CD4-positive, alpha-beta memory T cell (primary cell): ENCODE results near the gene DIP2B. TPM values are rescaled to one million over a fixed set of nuclear protein-coding genes. Genes with fewer than 3 reads are reported as not detected.

ENCODE experiments used
- CTCF ChIA-PET: fragments of 350-600 bp; sonication (Branson Sonifier 250); formaldehyde crosslinking; loops from one replicate; lab custom pipeline; 2021; ENCODE audit warnings: inconsistent platforms; ENCODE audit not compliant: partially characterized antibody; lab: Charles Lee
- POLR2A ChIA-PET: fragments of 350-600 bp; sonication (Branson Sonifier 250); formaldehyde crosslinking; loops from one replicate; lab custom pipeline; 2021; ENCODE audit not compliant: partially characterized antibody; lab: Charles Lee
- DNase-seq, 5 donors: peaks; one replicate each; pipeline versions ENCODE4 v3.0.0 to v3.0.0-alpha.2; 2020 to 2022; ENCODE audit warnings: mixed read lengths in 1 of 5
- H3K27ac ChIP-seq: one replicate; pipeline ENCODE4 v1.7.0; 2013; ENCODE audit warnings: low read depth, low read length
- H3K27me3 ChIP-seq: 2 replicates; pipeline ENCODE4 v1.7.0; 2013; ENCODE audit warnings: mild to moderate bottlenecking, low read length, moderate library complexity; ENCODE audit not compliant: insufficient read depth
- H3K36me3 ChIP-seq: 2 replicates; pipeline ENCODE4 v1.7.0; 2013; ENCODE audit warnings: mild to moderate bottlenecking, low read length, moderate library complexity; ENCODE audit not compliant: insufficient read depth
- H3K4me1 ChIP-seq: 2 replicates; pipeline ENCODE4 v1.7.0; 2013; ENCODE audit warnings: mild to moderate bottlenecking, low read length, moderate library complexity; ENCODE audit not compliant: insufficient read depth
- H3K4me3 ChIP-seq, 2 donors: one replicate each; pipeline ENCODE4 v1.7.0; 2013; ENCODE audit warnings: low read length in 2 of 2, mild to moderate bottlenecking in 1 of 2
- H3K9me3 ChIP-seq, 2 donors: one replicate each; pipeline ENCODE4 v1.7.0; 2013; ENCODE audit warnings: low read length in 2 of 2, control low read depth in 1 of 2; ENCODE audit not compliant: control insufficient read depth in 1 of 2
- H3K27ac Mint-ChIP-seq, 7 donors: one replicate each; pipeline ENCODE4 v1.8.0; 2020 to 2021; ENCODE audit warnings: mixed read lengths in 7 of 7, mild to moderate bottlenecking in 6 of 7, inconsistent platforms in 3 of 7, moderate library complexity in 3 of 7
- H3K27me3 Mint-ChIP-seq, 2 donors: one replicate each; pipeline ENCODE4 v1.8.0; 2020 to 2021; ENCODE audit warnings: mixed read lengths in 2 of 2
- H3K36me3 Mint-ChIP-seq, 2 donors: one replicate each; pipeline ENCODE4 v1.8.0; 2020 to 2021; ENCODE audit warnings: mixed read lengths in 2 of 2, inconsistent platforms in 1 of 2, mild to moderate bottlenecking in 1 of 2
- H3K4me1 Mint-ChIP-seq, 4 donors: one replicate each; pipeline ENCODE4 v1.8.0; 2020 to 2021; ENCODE audit warnings: mixed read lengths in 4 of 4, mild to moderate bottlenecking in 1 of 4
- H3K4me3 Mint-ChIP-seq, 8 donors: one replicate each; pipeline ENCODE4 v1.8.0; 2020 to 2021; ENCODE audit warnings: mixed read lengths in 8 of 8, mild to moderate bottlenecking in 7 of 8, moderate library complexity in 6 of 8, inconsistent platforms in 3 of 8
- H3K9me3 Mint-ChIP-seq, 8 donors: one replicate each; pipeline ENCODE4 v1.8.0; 2020 to 2021; ENCODE audit warnings: mixed read lengths in 8 of 8, mild to moderate bottlenecking in 5 of 8, inconsistent platforms in 3 of 8, moderate library complexity in 1 of 8
- intact Hi-C: fragments of 100-400 bp; cut with micrococcal nuclease; formaldehyde crosslinking; loops from one replicate; pipeline ENCODE4 v1.15.1; 2023
- polyA plus RNA-seq, 2 donors: library from polyadenylated mRNA; unstranded; fragments of 300-500 nt; fragmentation: Illumina TruSeq; gene quantifications; one replicate each; pipeline ENCODE4 v1.2.3, GENCODE V29; 2021
- total RNA-seq, 2 experiments: library from RNA; stranded (reverse); gene quantifications; one replicate each; pipeline ENCODE4 v1.2.3, GENCODE V29; 2021

Gene DIP2B
- total and polyA plus RNA-seq, 4 experiments from 2014 or later = 3.8 to 29.1 (median 20.0) TPM

DNA sequence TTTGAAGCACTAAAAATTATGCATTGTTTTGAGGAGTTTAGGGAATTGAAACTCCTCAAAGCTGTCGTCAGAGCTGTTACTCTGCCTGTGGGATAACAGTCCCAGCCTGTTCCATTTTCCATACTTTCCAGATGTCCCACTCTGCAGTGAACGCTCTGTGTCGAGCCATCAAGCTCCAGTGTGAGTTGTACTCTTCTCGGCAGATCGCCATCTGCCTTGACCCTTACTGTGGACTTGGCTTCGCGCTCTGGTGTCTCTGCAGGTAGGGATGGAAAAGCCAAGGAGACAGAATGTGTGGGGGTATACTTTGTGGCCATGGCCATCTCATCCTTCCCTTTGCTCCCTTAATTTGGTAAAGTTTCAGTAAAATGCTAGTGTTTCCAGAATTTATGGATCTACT, 223.6 kb downstream of the DIP2B start:
- no peak overlapping the region for H3K4me3 ChIP-seq
- no peaks in the 10 kb centered on the region for H3K4me1 ChIP-seq
- Mint-ChIP-seq H3K9me3 (no peaks in the 10 kb centered on the region), H3K36me3 (peaks cover 67 to 79% of the 10 kb centered on the region in 2 donors), H3K27me3 (no peaks in the 10 kb centered on the region), H3K4me3 (no peak overlapping the region), H3K4me1 (peaks cover 0 to 2% (median under 1%) of the 10 kb centered on the region in 4 donors), H3K27ac (no peak overlapping the region)
- H3K36me3 ChIP-seq = peaks cover 46% of the 10 kb centered on the region
- intact Hi-C loops = no loop called here
- H3K27ac ChIP-seq = no peak overlapping the region
- no peaks in the 10 kb centered on the region for H3K9me3 ChIP-seq
- no peaks in the 10 kb centered on the region for H3K27me3 ChIP-seq
- POLR2A ChIA-PET = no interaction called here
- CTCF ChIA-PET = no interaction called here
- no peak for DNase-seq

DNA sequence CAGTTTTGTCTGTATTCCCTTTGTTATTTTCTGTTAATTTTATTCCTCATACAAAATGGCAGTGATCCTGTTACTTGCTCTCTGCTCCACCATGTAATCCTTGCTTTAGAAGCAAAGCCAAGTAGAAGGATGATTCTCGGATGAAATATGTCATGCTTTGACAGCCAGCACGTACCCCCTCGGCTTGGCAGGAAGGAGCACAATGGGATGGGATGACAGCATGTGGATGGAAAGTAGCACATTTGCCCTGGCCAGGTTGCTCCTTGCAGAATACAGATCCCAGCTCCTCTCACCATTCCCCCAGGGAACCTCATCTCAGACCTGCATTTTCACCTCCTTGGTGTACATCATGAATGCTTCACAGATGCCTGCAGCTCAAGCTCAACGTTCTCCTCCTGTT, 224.1 kb downstream of the DIP2B start:
- no peak for DNase-seq
- no peak overlapping the region for H3K27ac ChIP-seq
- Mint-ChIP-seq H3K27me3 (no peaks in the 10 kb centered on the region), H3K36me3 (peaks cover 65 to 78% of the 10 kb centered on the region in 2 donors), H3K4me1 (peaks cover 0 to 2% (median under 1%) of the 10 kb centered on the region in 4 donors), H3K4me3 (no peak overlapping the region), H3K27ac (peak overlapping the region in 2 of 7 donors; percentile 30 to 73), H3K9me3 (no peaks in the 10 kb centered on the region)
- H3K36me3 ChIP-seq = peaks cover 41% of the 10 kb centered on the region
- intact Hi-C loops = no loop called here
- CTCF ChIA-PET = no interaction called here
- no peaks in the 10 kb centered on the region for H3K27me3 ChIP-seq
- no peak overlapping the region for H3K4me3 ChIP-seq
- H3K9me3 ChIP-seq = no peaks in the 10 kb centered on the region
- POLR2A ChIA-PET = no interaction called here
- no peaks in the 10 kb centered on the region for H3K4me1 ChIP-seq

DNA sequence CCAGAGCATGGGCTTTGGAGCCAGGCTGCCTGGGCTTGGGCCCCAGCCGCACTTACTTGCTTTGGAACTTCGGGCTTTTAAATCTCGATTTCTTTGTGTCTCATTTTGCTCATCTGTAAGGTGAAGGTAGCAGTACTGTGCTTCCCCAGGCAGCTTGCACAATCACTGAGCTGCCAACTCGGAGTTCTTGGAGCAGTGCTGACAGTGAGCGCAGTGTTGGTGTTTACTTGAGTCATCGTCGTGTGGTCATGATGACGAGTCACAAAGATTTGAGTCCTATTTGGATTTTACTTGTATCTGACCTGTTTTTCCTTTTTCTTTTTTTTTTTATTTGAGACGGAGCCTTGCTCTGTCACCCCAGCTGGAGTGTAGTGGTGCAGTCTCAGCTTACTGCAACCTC, 227.8 kb downstream of the DIP2B start:
- no peaks in the 10 kb centered on the region for H3K9me3 ChIP-seq
- H3K27me3 ChIP-seq = no peaks in the 10 kb centered on the region
- H3K27me3 Mint-ChIP-seq = no peaks in the 10 kb centered on the region
- no peaks in the 10 kb centered on the region for H3K4me1 ChIP-seq
- peaks cover 69 to 81% of the 10 kb centered on the region in 2 donors for H3K36me3 Mint-ChIP-seq
- H3K4me1 Mint-ChIP-seq = peaks cover 0 to 2% (median under 1%) of the 10 kb centered on the region in 4 donors
- intact Hi-C loops = no loop called here
- H3K27ac Mint-ChIP-seq = peak overlapping the region in 1 of 7 donors; percentile 46
- no peak overlapping the region for H3K27ac ChIP-seq
- no peak overlapping the region for H3K4me3 Mint-ChIP-seq
- peaks cover 43% of the 10 kb centered on the region for H3K36me3 ChIP-seq
- ChIA-PET POLR2A (no interaction called here), CTCF (no interaction called here)
- no peaks in the 10 kb centered on the region for H3K9me3 Mint-ChIP-seq
- no peak overlapping the region for H3K4me3 ChIP-seq
- no peak for DNase-seq

DNA sequence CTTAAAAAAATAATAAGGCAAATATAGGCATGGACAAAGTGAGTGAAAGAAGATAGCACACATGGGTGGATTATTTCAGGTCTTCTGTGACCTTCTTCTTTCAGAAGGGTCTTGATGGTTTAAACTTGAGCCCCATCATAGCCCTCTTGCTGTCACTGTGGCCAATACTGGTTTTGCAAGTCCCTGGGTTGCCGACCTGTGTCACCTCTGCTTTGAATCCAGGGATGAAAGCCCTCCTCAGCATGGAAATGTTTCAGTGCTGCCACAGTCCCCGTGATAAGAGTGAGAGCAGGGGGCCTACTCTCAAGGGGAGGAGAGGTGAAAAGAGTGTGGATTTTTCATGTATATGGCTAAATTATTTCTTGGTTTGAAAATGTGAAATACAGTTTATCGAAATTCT, 228.9 kb downstream of the DIP2B start:
- Histone ChIP-seq H3K4me1 (no peaks in the 10 kb centered on the region), H3K4me3 (no peak overlapping the region), H3K27ac (no peak overlapping the region), H3K27me3 (no peaks in the 10 kb centered on the region), H3K36me3 (peaks cover 36% of the 10 kb centered on the region), H3K9me3 (no peaks in the 10 kb centered on the region)
- no peaks in the 10 kb centered on the region for H3K9me3 Mint-ChIP-seq
- no peak overlapping the region for H3K27ac Mint-ChIP-seq
- peaks cover 0 to 2% (median under 1%) of the 10 kb centered on the region in 4 donors for H3K4me1 Mint-ChIP-seq
- ChIA-PET CTCF (no interaction called here), POLR2A (no interaction called here)
- H3K36me3 Mint-ChIP-seq = peaks cover 67 to 81% of the 10 kb centered on the region in 2 donors
- H3K4me3 Mint-ChIP-seq = no peak overlapping the region
- intact Hi-C loops = loop anchor here (1.0 kb wide), 1 partner anchor 229 kb away; the partner anchor contains the start of gene DIP2B
- no peak for DNase-seq
- H3K27me3 Mint-ChIP-seq = no peaks in the 10 kb centered on the region

DNA sequence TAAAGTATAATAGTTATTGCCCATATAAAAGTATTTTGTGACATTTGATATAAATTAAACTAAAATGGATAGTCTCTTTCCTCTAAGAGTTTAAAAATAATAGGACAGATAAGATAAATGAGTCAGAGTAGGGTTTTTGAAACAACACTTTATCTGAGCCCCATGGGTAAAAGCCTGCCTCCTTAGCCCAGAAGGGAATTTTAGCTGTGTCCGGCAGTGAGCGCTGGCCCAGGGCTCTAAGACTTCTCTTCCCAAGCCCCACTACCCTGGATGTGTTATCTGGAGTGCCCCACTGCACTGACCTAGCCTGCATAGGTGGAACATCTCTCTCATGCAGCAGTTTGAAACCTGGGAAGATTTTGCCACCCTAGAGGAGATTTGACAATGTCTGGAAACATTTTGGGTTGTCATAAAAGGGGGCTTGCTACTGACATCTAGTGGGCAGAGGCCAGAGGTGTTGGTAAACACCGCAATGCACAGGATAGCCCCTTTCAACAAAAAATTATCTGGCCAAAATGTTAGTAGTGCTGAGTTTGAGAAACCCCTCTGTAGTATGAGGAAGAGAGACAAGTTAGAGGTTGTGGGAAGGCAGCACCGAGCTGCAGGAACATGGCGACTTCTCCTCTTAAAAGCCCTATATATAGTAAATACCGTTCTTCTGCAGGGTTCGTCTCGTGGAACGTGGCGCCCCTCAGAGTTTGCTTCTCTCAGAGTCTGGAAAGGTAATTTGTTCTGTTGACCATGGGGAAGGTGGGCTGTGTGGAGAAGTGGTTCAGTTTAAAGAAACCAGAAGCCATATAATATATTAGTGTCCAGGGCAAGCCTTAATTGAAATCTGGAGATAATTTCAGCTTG, 229.9 kb downstream of the DIP2B start:
- peaks cover 70 to 82% of the 10 kb centered on the region in 2 donors for H3K36me3 Mint-ChIP-seq
- ChIA-PET CTCF (interaction anchor here (0.9 kb wide), 1 partner anchor 230 kb away, joined by 3 read pairs; no protein-coding TSS in a partner anchor), POLR2A (interaction anchor here (0.5 to 0.6 kb wide), 2 partner anchors 230 to 459 kb away, joined by 3 read pairs; no protein-coding TSS in a partner anchor)
- H3K4me3 ChIP-seq = no peak overlapping the region
- peaks cover 0 to 1% (median 0%) of the 10 kb centered on the region in 4 donors for H3K4me1 Mint-ChIP-seq
- H3K27ac ChIP-seq = no peak overlapping the region
- intact Hi-C loops = loop anchor here (1.0 kb wide), 1 partner anchor 230 kb away; the partner anchor contains the start of gene DIP2B
- H3K27ac Mint-ChIP-seq = peak overlapping the region in 3 of 7 donors; percentile 13 to 75 (median 37)
- no peaks in the 10 kb centered on the region for H3K9me3 ChIP-seq
- DNase-seq = peak in 2 of 5 donors; percentile 11 to 13
- H3K4me3 Mint-ChIP-seq = no peak overlapping the region
- H3K4me1 ChIP-seq = no peaks in the 10 kb centered on the region
- H3K36me3 ChIP-seq = peaks cover 39% of the 10 kb centered on the region
- H3K27me3 ChIP-seq = no peaks in the 10 kb centered on the region
- no peaks in the 10 kb centered on the region for H3K9me3 Mint-ChIP-seq
- H3K27me3 Mint-ChIP-seq = no peaks in the 10 kb centered on the region

DNA sequence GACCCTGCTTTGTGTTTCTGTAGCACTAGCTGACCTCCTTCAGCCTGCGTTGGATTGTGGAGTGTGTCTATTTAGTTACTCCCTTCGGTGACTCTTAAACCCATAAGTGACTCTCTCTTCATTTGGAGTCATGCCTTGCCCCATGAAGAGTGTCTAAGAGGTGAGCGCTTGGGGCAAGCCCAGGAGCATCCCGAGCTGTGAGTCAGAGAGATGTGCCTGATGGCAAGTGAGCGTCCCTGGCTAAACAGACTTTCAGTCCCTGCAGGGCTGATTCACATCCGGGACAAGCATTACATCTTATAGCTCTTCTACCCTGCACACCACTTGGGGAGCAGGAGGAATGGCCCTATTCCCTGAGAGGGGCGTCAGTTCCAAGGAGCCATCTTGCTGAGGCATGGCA, 234.8 kb downstream of the DIP2B start:
- peaks cover 72 to 86% of the 10 kb centered on the region in 2 donors for H3K36me3 Mint-ChIP-seq
- Histone ChIP-seq H3K9me3 (no peaks in the 10 kb centered on the region), H3K27ac (no peak overlapping the region), H3K27me3 (no peaks in the 10 kb centered on the region), H3K36me3 (peaks cover 60% of the 10 kb centered on the region), H3K4me3 (no peak overlapping the region), H3K4me1 (no peaks in the 10 kb centered on the region)
- POLR2A ChIA-PET = interaction anchor here (1.3 kb wide), 1 partner anchor 12 kb away, joined by 3 read pairs; no protein-coding TSS in a partner anchor
- no peaks in the 10 kb centered on the region for H3K27me3 Mint-ChIP-seq
- DNase-seq = no peak
- CTCF ChIA-PET = interaction anchor here (1.3 kb wide), 1 partner anchor 25 kb away, joined by 3 read pairs; no protein-coding TSS in a partner anchor
- intact Hi-C loops = no loop called here
- no peaks in the 10 kb centered on the region for H3K9me3 Mint-ChIP-seq
- no peak overlapping the region for H3K4me3 Mint-ChIP-seq
- no peaks in the 10 kb centered on the region for H3K4me1 Mint-ChIP-seq
- H3K27ac Mint-ChIP-seq = peak overlapping the region in 1 of 7 donors; percentile 15

DNA sequence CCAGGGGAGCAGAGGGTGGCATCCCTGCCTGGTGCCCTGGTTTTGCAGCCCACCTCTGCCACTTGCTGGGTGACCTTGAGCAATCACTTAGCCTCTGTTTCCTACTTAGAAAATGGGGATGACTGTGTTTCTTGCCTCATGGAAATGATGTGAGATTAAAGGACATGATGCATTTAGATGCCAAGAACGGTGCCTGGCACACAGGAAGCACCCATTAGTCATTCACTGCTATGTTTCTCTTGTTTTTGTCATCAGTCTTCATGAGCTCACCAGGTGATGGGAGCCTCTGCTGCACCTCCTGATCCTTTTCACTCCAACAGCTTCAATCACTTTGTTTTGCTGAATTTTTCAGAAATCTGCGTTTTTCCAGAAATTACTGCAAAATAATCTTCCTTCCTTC, 235.5 kb downstream of the DIP2B start:
- CTCF ChIA-PET = no interaction called here
- Mint-ChIP-seq H3K4me3 (no peak overlapping the region), H3K9me3 (no peaks in the 10 kb centered on the region), H3K36me3 (peaks cover 66 to 86% of the 10 kb centered on the region in 2 donors), H3K4me1 (no peaks in the 10 kb centered on the region), H3K27me3 (no peaks in the 10 kb centered on the region), H3K27ac (no peak overlapping the region)
- Histone ChIP-seq H3K27ac (no peak overlapping the region), H3K4me3 (no peak overlapping the region), H3K36me3 (peaks cover 62% of the 10 kb centered on the region), H3K9me3 (no peaks in the 10 kb centered on the region), H3K4me1 (no peaks in the 10 kb centered on the region), H3K27me3 (no peaks in the 10 kb centered on the region)
- intact Hi-C loops = no loop called here
- POLR2A ChIA-PET = interaction anchor here (1.3 kb wide), 1 partner anchor 13 kb away, joined by 3 read pairs; no protein-coding TSS in a partner anchor
- no peak for DNase-seq
